GM12872 (cell line): ENCODE data around the gene SORBS1.

Experiments used
- CTCF ChIP-seq: IDR thresholded peaks from 3 replicates; pipeline ENCODE4 v1.5.1; 2011; ENCODE audit warnings: low read depth, mild to moderate bottlenecking, low read length, moderate library complexity; ENCODE audit not compliant: insufficient read depth

The SORBS1 gene

GRCh38 chr10:95524358-95525032, 36.7 kb downstream of the SORBS1 start:
- no peak for TF ChIP-seq CTCF

GRCh38 chr10:95522117-95522516, 39.1 kb downstream of the SORBS1 start:
- no peak for TF ChIP-seq CTCF

- TF ChIP-seq CTCF = no peak
Observed at GRCh38 chr10:95520617-95521016, 40.6 kb downstream of the SORBS1 start.

- no peak for TF ChIP-seq CTCF
Observed at GRCh38 chr10:95518455-95519452, 42.4 kb downstream of the SORBS1 start.

GRCh38 chr10:95517536-95518454, 43.4 kb downstream of the SORBS1 start:
- TF ChIP-seq CTCF = no peak

- TF ChIP-seq CTCF = no peak
Observed at GRCh38 chr10:95516774-95517373, 44.3 kb downstream of the SORBS1 start.
